ENCODE measurements around the gene PRR23B.
"Not testable (repeated sequence)": the region's sequence is repeated elsewhere in the genome, so short reads cannot be mapped to it uniquely, and the experiment has no call there.

Gene PRR23B

DNA sequence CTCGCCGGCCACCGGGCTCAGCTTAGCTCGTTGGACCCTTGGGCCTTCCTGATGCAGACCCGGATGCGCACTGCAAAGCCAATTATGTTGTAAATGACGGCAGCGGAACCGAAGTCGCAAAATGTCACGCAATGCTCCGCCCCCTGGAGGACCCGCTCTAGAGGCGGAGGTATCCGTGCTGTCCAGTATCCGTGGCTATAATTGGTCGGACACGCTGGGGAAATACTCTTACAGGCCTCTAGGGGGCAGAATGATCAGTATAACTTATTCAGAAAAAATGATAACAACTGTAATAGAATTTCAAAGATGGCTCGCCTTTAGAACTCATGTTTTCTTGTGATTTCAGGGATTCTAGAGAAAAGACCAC is at the start of gene PRR23B:
Gene PRR23B, minus strand, starts transcription at position 59 of the 367 bp plus-strand sequence. CDS start 265 bp downstream, outside the sequence.
- no peak within 1 kb of the TSS for H3K4me3 ChIP-seq (ENCODE audit: low read depth, low read length)

- H3K4me3 ChIP-seq (ENCODE audit: low read depth, low read length): no peak overlapping the region
Observed at GRCh38 chr3:139062918-139063317, 42.2 kb upstream of the PRR23B start.

- no peak overlapping the region for H3K4me3 ChIP-seq (ENCODE audit: low read depth, low read length)
Observed at GRCh38 chr3:139052802-139053600, 32.3 kb upstream of the PRR23B start.

GRCh38 chr3:139044366-139045210 is 23.9 kb upstream of the PRR23B start, which contains the start of gene PRR23C:
TSS of gene PRR23C (minus strand) at chr3:139044892. CDS start at chr3:139044620, 272 bp downstream.
- H3K4me3 ChIP-seq (ENCODE audit: low read depth, low read length): no peak within 1 kb of the TSS

GRCh38 chr3:139043554-139044365 is 23.0 kb upstream of the PRR23B start:
- no peak overlapping the region for H3K4me3 ChIP-seq (ENCODE audit: low read depth, low read length)

DNA sequence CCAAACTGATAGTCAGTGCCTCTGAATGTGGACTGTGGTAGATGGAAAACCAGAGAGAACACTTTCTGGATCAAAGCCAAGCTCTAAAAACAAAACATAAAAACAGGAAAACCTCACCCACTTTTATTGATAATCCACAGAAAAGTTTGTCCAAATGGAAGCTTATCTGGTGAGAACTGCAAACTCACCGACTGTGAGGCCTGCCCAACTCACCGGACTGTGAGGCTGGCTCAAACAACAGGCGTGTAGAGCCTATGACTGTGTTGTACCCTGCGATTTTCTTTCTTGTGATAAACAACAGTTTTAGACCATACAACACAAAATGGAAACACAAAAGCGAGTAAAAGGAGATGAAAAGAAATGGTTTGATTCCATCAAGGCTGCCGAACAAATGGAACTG is 16.8 kb upstream of the PRR23B start:
- H3K4me3 ChIP-seq (ENCODE audit: low read depth, low read length): no peak overlapping the region

DNA sequence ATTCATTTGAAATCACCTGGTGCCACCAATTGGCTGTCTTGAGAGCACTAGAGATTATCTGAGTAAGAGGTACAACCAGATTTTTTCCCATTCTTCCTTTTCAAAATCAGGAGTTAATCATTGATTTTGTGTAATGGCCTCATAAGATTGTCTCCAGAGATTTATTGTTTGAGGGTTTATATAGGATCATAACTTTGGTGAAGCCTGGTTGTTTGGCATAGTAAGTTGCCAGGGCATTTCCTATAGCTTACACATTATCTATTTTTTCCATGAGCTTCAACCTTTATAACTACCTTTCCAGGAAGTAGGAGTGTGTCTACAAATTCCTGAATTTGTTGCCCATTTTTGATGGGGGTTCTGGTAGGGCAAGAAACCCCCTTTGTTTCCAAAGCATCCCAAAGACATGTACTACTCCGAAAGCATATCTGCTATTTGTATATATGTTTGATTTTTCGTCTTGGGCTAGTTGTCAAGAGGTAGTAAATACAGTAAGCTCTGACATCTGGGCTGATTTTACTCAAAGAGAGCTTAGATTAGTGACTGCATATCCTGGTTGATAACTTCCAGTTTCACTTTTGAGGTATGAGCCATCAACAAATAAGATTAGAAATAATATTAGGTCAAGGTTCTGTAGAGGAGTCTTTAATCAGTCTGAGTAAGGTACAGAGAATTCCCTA is 11.7 kb upstream of the PRR23B start:
- H3K4me3 ChIP-seq (ENCODE audit: low read depth, low read length): no peak overlapping the region

DNA sequence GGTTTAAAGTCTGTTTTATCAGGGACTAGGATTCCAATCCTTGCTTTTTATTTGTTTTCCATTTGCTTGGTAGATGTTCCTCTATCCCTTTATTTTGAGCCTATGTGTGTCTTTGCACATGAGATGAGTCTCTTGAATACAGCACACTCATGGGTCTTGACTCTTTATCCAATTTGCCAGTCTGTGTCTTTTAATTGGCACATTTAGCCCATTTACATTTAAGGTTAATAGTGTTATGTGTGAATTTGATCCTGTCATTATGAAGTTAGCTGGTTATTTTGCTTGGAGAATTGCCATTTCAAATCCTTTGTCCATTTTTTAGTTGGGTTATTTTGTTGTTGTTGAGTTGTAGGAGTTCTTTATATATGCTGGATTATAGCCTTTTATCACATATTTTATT is 9.8 kb upstream of the PRR23B start:
- H3K4me3 ChIP-seq (ENCODE audit: low read depth, low read length): not testable (repeated sequence)

- H3K4me3 ChIP-seq (ENCODE audit: low read depth, low read length): no peak overlapping the region
Observed at GRCh38 chr3:139024968-139025367, 4.2 kb upstream of the PRR23B start.

DNA sequence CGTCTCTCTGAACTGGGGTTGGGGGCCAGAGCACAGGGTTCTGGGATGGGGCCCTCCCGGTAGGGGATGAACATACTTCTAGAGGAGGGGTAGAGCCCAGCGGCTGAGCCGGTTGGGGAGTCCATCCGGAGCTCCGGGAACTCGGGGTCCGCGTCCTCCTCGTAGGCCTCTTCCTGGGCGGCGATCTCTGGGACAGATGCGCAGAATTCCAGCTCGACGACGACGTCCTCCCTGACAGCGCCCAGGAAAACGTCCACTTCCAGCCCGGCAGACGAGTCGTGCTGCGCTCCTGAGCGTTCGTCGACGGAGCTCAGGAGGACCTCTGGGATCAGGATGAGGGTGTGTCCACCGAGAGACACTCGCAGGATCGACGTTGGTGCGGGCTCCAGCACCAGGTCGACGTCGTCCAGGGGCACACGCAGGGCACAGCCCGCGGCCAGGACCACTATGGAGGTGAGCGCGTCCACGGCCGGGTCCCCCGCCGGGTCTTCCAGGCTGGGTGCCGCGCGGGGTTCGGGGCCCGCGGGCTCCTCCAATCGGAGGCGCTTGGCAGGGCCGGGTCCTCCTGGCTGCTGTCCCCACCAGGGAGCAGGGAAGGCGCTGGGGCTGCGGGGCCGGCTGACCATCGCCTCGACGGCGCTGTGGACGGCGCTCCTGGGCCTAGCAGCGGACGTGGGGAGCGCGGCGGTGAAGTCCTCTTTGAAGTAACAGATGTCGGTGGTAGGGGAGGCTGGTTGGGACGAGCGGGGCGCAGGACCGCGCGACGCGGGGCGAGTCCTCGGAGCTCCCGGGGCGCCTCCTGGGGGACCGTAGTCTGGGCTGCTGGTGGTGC is 474 bp downstream of the PRR23B start:
- no peak overlapping the region for H3K4me3 ChIP-seq (ENCODE audit: low read depth, low read length)

- no peak overlapping the region for H3K4me3 ChIP-seq (ENCODE audit: low read depth, low read length)
Observed at GRCh38 chr3:139016430-139017048, 4.2 kb downstream of the PRR23B start.

DNA sequence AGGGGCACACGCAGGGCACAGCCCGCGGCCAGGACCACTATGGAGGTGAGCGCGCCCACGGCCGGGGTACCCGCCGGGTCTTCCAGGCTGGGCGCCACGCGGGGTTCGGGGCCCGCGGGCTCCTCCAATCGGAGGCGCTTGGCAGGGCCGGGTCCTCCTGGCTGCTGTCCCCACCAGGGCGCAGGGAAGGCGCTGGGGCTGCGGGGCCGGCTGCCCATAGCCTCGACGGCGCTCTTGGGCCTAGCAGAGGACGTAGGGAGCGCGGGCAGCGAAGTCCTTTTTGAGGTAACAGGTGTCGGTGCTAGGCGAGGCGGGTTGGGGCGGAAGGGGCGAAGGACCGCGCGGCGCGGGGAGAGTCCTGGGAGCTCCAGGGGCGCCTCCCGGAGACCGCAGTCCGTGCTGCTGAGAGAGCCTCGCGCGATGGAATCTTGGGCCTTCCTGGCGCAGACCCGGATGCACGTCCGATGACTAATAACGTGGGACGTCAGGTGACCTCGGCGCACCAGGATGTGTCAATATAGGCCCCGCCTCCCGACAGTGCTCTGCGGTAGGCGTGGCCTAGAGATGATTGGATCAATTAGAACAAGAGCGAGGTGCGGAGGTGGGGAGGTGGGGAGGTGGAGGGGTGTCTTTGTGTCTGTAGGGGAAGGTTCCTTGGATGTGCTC is 14.5 kb downstream of the PRR23B start, which contains the start of gene PRR23A:
Gene PRR23A, minus strand, starts transcription at position 218 of the 666 bp plus-strand sequence. Its CDS starts 0 bp downstream, at position 218.
- H3K4me3 ChIP-seq (ENCODE audit: low read depth, low read length): no peak within 1 kb of the TSS

GRCh38 chr3:139005356-139005993 is 15.3 kb downstream of the PRR23B start:
- no peak overlapping the region for H3K4me3 ChIP-seq (ENCODE audit: low read depth, low read length)

- H3K4me3 ChIP-seq (ENCODE audit: low read depth, low read length): no peak overlapping the region
Observed at GRCh38 chr3:138995706-138996105, 25.0 kb downstream of the PRR23B start.

DNA sequence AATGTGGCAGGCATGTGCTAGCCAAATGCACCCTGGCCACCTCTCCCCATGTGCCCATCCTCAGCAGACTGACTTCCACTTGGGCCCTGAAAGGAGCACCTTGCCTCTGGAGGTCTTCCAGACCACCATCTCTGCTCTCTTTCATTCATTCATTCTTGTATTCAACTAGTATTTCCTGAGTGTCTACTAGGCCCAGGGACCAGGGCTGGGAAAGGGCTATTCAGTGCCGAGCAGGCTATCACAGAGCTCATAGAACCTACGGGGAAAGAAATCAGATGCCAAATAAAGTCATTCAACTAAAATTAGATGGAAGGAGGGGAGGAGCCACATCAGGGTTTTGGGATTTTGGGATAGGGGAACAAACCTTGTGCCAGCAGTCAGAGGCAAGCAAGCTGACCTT is 33.5 kb downstream of the PRR23B start:
- no peak overlapping the region for H3K4me3 ChIP-seq (ENCODE audit: low read depth, low read length)

GRCh38 chr3:138985932-138986331 is 34.8 kb downstream of the PRR23B start:
- no peak overlapping the region for H3K4me3 ChIP-seq (ENCODE audit: low read depth, low read length)

DNA sequence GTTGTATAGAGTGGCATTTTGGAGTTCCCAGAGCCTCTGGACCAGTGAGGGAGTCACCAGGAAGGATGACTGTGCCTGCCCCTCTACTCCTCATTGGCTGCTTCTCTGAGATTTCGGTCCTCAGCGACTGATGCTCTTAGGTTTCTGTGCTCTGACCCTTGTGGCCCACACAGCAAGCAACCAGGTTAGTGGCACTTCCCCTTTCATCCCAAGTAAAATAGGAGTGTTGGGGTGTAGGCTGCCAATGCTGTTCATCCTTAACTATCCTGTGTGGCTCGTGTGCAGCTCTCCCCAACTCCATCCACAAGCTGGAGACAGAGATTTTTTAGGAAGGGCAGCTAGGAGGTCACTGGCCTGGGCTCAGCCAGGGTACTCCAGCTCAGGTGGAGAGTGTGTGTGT is 35.9 kb downstream of the PRR23B start:
- no peak overlapping the region for H3K4me3 ChIP-seq (ENCODE audit: low read depth, low read length)

- H3K4me3 ChIP-seq (ENCODE audit: low read depth, low read length): no peak overlapping the region
Observed at GRCh38 chr3:138976047-138976446, 44.7 kb downstream of the PRR23B start.
